HepG2 (cell line): ENCODE measurements around the gene TJAP1.

Experiments used
- EEA1 ChIP-seq: sonication (generic); formaldehyde crosslinking; IDR thresholded peaks from 2 replicates; pipeline ENCODE4 v1.5.1; 2020; ENCODE audit warnings: mild to moderate bottlenecking, missing genetic modification reagents, borderline replicate concordance
- EED ChIP-seq: sonication (generic); formaldehyde crosslinking; IDR thresholded peaks from 2 replicates; pipeline ENCODE4 v1.5.0; 2020; ENCODE audit warnings: mild to moderate bottlenecking, missing genetic modification reagents
- EP300 ChIP-seq, 3 experiments: sonication (generic) in 1 of 3; formaldehyde crosslinking in 1 of 3; IDR thresholded peaks; 2 replicates each; pipeline versions ENCODE4 v1.5.1 to v1.6.1; 2011 to 2020; ENCODE audit warnings: low read depth in 2 of 3, low read length in 2 of 3, borderline replicate concordance in 1 of 3, improper control_type of control experiment in 1 of 3, mild to moderate bottlenecking in 1 of 3, missing genetic modification reagents in 1 of 3, moderate library complexity in 1 of 3
- IKZF5 ChIP-seq: IDR thresholded peaks from 2 replicates; pipeline ENCODE4 v1.6.1; 2018; ENCODE audit warnings: missing genetic modification reagents, mild to moderate bottlenecking, missing compliant biosample characterization
- TF ChIP-seq, protein P1 (sequence below), 2 experiments: fragments of 450-650 bp in 1 of 2; sonication (generic) in 1 of 2; formaldehyde crosslinking in 1 of 2; IDR thresholded peaks; 2 replicates each; pipeline versions ENCODE4 v1.6.1 to v1.8.0; 2016 to 2022; ENCODE audit warnings: antibody characterized with exemption in 1 of 2, mild to moderate bottlenecking in 1 of 2, missing genetic modification reagents in 1 of 2

DNA sequence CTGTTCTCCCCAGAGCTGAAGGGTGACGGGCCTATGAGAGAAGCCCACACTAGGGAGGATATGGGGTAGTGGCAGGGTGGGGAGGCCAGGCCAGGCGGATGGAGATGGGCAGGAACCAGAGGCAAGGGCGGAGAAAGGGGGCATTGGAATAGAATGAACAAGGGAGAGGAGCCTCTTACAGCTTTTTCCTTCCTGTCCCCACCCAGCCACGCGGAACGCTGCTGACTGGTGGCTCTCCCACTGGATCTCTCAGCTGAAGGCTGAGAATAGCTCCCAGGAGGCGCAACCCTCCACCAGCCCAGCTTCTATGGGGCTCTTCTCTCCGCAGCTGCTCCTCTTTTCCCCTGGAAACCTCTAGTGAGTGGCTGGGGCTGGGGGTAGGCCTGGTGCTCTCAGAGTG, 32.8 kb upstream of the TJAP1 start:
- TF ChIP-seq EEA1: no peak
- no peak for TF ChIP-seq EP300 (IDR thresholded peaks at IDR 0.05; ENCODE audit: low read depth in 2 of 2, low read length in 2 of 2)
- TF ChIP-seq EP300 (CRISPR knock-in tag; IDR thresholded peaks at IDR 0.05; ENCODE audit: borderline replicate concordance): no peak
- TF ChIP-seq IKZF5 (CRISPR knock-in tag): no peak
- TF ChIP-seq EED (CRISPR knock-in tag): no peak
- TF ChIP-seq, protein P1, sequence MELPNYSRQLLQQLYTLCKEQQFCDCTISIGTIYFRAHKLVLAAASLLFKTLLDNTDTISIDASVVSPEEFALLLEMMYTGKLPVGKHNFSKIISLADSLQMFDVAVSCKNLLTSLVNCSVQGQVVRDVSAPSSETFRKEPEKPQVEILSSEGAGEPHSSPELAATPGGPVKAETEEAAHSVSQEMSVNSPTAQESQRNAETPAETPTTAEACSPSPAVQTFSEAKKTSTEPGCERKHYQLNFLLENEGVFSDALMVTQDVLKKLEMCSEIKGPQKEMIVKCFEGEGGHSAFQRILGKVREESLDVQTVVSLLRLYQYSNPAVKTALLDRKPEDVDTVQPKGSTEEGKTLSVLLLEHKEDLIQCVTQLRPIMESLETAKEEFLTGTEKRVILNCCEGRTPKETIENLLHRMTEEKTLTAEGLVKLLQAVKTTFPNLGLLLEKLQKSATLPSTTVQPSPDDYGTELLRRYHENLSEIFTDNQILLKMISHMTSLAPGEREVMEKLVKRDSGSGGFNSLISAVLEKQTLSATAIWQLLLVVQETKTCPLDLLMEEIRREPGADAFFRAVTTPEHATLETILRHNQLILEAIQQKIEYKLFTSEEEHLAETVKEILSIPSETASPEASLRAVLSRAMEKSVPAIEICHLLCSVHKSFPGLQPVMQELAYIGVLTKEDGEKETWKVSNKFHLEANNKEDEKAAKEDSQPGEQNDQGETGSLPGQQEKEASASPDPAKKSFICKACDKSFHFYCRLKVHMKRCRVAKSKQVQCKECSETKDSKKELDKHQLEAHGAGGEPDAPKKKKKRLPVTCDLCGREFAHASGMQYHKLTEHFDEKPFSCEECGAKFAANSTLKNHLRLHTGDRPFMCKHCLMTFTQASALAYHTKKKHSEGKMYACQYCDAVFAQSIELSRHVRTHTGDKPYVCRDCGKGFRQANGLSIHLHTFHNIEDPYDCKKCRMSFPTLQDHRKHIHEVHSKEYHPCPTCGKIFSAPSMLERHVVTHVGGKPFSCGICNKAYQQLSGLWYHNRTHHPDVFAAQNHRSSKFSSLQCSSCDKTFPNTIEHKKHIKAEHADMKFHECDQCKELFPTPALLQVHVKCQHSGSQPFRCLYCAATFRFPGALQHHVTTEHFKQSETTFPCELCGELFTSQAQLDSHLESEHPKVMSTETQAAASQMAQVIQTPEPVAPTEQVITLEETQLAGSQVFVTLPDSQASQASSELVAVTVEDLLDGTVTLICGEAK (IDR thresholded peaks at IDR 0.05): no peak
- TF ChIP-seq, protein P1 (CRISPR knock-in tag; IDR thresholded peaks at IDR 0.05): no peak
